HAP-1 (cell line): ENCODE data around the gene STX3.
"Not testable (repeated sequence)": the region's sequence is repeated elsewhere in the genome, so short reads cannot be mapped to it uniquely, and the experiment has no call there.

ENCODE experiments used
- DNase-seq, 2 experiments: peaks; one replicate each; pipeline ENCODE4 v3.0.0-alpha.2; 2016 to 2020; ENCODE audit warnings: low spot score in 2 of 2
- H3K27me3 ChIP-seq: fragments of 250-450 bp; sonication (Bioruptor Pico); 2 replicates; pipeline ENCODE4 v1.5.1; 2020; ENCODE audit warnings: low read depth, mild to moderate bottlenecking, moderate library complexity
- H3K36me3 ChIP-seq: fragments of 250-450 bp; sonication (Bioruptor Pico); replicated peaks from 2 replicates; pipeline ENCODE4 v1.5.1; 2020; ENCODE audit warnings: mild to moderate bottlenecking
- H3K4me1 ChIP-seq: fragments of 250-450 bp; sonication (Bioruptor Pico); 2 replicates; pipeline ENCODE4 v1.5.1; 2020; ENCODE audit warnings: mild to moderate bottlenecking
- H3K4me3 ChIP-seq: fragments of 250-450 bp; sonication (Bioruptor Pico); 2 replicates; pipeline ENCODE4 v1.5.1; 2020; ENCODE audit warnings: mild to moderate bottlenecking, moderate library complexity
- H3K9me3 ChIP-seq: fragments of 250-450 bp; sonication (Bioruptor Pico); 2 replicates; pipeline ENCODE4 v1.5.1; 2020; ENCODE audit warnings: mild to moderate bottlenecking, moderate library complexity
- in situ Hi-C: fragments of 300-500 bp; cut with MboI; formaldehyde crosslinking; loops from 3 replicates; pipeline ENCODE4 v1.14.3; 2020; ENCODE audit warnings: low sequenced_read_pairs, inconsistent platforms, mixed read lengths

The STX3 gene

DNA sequence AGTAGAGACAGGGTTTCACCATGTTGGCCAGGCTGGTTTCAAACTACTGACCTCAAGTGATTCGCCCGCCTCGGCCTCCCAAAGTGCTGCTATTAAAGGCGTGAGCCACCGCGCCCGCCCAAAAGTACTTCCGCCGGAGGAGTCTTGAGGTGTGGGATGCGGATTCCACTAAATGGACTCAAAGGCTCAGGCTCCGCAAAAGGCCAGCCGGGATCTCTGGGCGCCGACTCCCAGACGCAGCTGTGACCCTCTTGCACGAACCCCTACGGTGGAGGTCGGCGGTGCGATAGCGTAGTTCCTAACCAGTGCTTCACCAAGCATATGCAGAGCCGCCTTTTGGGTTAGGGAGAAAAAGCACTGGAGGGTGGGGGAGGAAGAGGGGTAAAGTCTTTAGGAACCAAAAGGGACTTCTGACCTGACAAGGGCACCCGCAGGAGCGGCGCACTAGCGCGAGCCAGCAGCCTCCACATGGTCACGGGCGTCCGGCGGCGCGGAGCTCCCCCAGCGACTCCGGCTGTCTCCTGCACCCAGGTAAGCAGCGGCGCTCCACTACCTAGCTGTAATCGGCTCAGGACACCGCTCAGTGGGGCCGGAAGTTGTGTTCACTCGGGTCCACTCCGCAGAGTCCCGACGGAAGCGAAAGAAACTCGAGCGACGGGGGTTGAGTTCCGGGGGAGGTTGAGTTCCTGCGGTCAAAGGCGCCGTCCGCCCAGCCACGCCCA is 55.2 kb downstream of the STX3 start, which contains the start of gene MRPL16:
Gene MRPL16 (minus strand): TSS at position 590 of the 722 bp plus-strand sequence. CDS start 120 bp downstream, at position 470.
- in situ Hi-C loops, result no loop called here
- peaks cover 37% of the 10 kb centered on the region for H3K36me3 ChIP-seq
- DNase-seq, result peak; percentile 78 to 94
- no peaks in the 10 kb centered on the region for H3K27me3 ChIP-seq
- H3K4me1 ChIP-seq, result peaks cover 31% of the 10 kb centered on the region
- peak within 1 kb of the TSS; percentile 89 for H3K4me3 ChIP-seq
- no peaks in the 10 kb centered on the region for H3K9me3 ChIP-seq

GRCh38 chr11:59810911-59811259 is 55.7 kb downstream of the STX3 start:
- in situ Hi-C loops, result no loop called here
- H3K4me1 ChIP-seq, result peaks cover 35% of the 10 kb centered on the region
- H3K9me3 ChIP-seq, result no peaks in the 10 kb centered on the region
- H3K4me3 ChIP-seq, result peak overlapping the region; percentile 89
- H3K27me3 ChIP-seq, result no peaks in the 10 kb centered on the region
- DNase-seq, result no peak
- peaks cover 32% of the 10 kb centered on the region for H3K36me3 ChIP-seq

- H3K4me1 ChIP-seq, result peaks cover 47% of the 10 kb centered on the region
- no peak overlapping the region for H3K4me3 ChIP-seq
- H3K9me3 ChIP-seq, result no peaks in the 10 kb centered on the region
- in situ Hi-C loops, result no loop called here
- no peak for DNase-seq
- H3K27me3 ChIP-seq, result no peaks in the 10 kb centered on the region
- H3K36me3 ChIP-seq, result peaks cover 18% of the 10 kb centered on the region
Observed at GRCh38 chr11:59812220-59812619, 57.0 kb downstream of the STX3 start.

- in situ Hi-C loops, result no loop called here
- Histone ChIP-seq H3K9me3 (no peaks in the 10 kb centered on the region), H3K4me1 (peaks cover 47% of the 10 kb centered on the region), H3K4me3 (no peak overlapping the region), H3K27me3 (no peaks in the 10 kb centered on the region), H3K36me3 (peaks cover 7% of the 10 kb centered on the region)
- no peak for DNase-seq
Observed at GRCh38 chr11:59813364-59813763, 58.2 kb downstream of the STX3 start.

DNA sequence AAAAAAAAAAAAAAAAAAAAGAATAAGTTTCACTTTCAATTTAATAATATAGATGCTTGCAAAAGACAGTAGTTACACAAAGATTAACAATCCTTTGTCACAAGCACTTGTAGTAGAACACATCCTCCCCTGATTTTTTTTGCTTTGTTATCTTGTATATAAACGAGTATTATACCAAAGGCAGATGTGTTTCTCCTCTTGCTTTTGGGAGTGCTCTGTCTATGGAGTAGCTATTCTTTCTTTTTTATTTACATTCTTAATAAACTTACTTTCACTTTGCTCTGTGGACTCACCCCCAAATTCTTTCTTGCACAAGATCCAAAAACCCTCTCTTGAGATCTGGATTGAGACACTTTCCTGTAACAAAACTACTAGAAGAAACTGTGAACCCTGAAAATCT is 58.8 kb downstream of the STX3 start:
- H3K36me3 ChIP-seq, result peaks cover under 1% of the 10 kb centered on the region; the same call in 1 of the 2 replicates
- no peaks in the 10 kb centered on the region for H3K27me3 ChIP-seq
- H3K4me1 ChIP-seq, result peaks cover 44% of the 10 kb centered on the region
- no peak overlapping the region for H3K4me3 ChIP-seq
- no peak for DNase-seq
- no peaks in the 10 kb centered on the region for H3K9me3 ChIP-seq
- in situ Hi-C loops, result no loop called here

DNA sequence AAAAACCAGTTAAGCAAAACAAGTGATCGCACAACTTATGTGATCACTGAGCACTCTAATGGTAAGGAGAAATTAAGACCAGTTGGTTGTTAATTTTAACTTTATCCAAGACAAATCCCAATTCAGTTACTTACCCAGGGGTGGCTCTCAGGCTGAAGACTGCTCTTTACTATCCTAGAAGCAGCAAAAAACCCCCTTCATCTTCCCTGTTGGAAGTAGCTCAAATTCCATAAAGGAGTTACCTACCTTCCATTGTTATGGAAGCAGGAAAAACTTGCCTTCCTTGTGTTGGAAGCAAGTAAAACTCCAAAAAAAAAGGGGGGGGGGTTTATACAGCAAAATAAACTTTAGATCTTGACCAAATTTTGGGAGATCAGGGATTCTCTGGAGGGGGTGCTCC is 60.6 kb downstream of the STX3 start:
- peak in 1 of 2 experiments; percentile 20 for DNase-seq
- no peaks in the 10 kb centered on the region for H3K36me3 ChIP-seq
- H3K27me3 ChIP-seq, result no peaks in the 10 kb centered on the region
- in situ Hi-C loops, result no loop called here
- peaks cover 36% of the 10 kb centered on the region for H3K4me1 ChIP-seq
- H3K4me3 ChIP-seq, result no peak overlapping the region
- no peaks in the 10 kb centered on the region for H3K9me3 ChIP-seq

DNA sequence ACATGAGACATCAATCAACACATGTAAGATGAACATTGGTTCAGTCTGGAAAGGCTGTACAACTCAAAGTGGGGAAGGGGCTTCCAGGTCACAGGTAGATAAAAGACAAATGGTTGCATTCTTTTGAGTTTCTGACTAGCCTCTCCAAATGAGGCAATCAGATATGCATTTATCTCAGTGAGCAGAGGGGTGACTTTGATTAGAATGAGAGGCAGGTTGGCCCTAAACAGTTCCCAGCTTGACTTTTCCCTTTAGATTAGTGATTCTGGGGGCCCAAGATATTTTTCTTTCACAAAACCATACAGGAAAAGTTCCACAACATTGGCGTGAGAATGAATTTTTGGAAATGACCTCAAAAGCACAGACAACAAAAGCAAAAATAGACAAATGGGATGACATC is 61.3 kb downstream of the STX3 start:
- H3K9me3 ChIP-seq, DNase-seq, H3K27me3 ChIP-seq, H3K36me3 ChIP-seq, H3K4me3 ChIP-seq, in situ Hi-C loops: not testable (repeated sequence)
- H3K4me1 ChIP-seq, result peaks cover 30% of the 10 kb centered on the region

- in situ Hi-C loops, result no loop called here
- H3K27me3 ChIP-seq, result no peaks in the 10 kb centered on the region
- peaks cover 38% of the 10 kb centered on the region for H3K4me1 ChIP-seq
- no peaks in the 10 kb centered on the region for H3K36me3 ChIP-seq
- DNase-seq, result no peak
- no peak overlapping the region for H3K4me3 ChIP-seq
- H3K9me3 ChIP-seq, result no peaks in the 10 kb centered on the region
Observed at GRCh38 chr11:59818572-59818971, 63.4 kb downstream of the STX3 start.

- H3K27me3 ChIP-seq, result no peaks in the 10 kb centered on the region
- H3K4me3 ChIP-seq, result no peak overlapping the region
- no peaks in the 10 kb centered on the region for H3K9me3 ChIP-seq
- peak; percentile 65 to 82 for DNase-seq
- in situ Hi-C loops, result loop anchor here (10.0 kb wide), 2 partner anchors 312 to 432 kb away; no protein-coding TSS in a partner anchor
- H3K36me3 ChIP-seq, result no peaks in the 10 kb centered on the region
- peaks cover 9% of the 10 kb centered on the region for H3K4me1 ChIP-seq
Observed at GRCh38 chr11:59822989-59823566, 67.9 kb downstream of the STX3 start.

- in situ Hi-C loops, result loop anchor here (10.0 kb wide), 2 partner anchors 305 to 425 kb away; no protein-coding TSS in a partner anchor
Observed at GRCh38 chr11:59829358-59829757, 74.2 kb downstream of the STX3 start.

DNA sequence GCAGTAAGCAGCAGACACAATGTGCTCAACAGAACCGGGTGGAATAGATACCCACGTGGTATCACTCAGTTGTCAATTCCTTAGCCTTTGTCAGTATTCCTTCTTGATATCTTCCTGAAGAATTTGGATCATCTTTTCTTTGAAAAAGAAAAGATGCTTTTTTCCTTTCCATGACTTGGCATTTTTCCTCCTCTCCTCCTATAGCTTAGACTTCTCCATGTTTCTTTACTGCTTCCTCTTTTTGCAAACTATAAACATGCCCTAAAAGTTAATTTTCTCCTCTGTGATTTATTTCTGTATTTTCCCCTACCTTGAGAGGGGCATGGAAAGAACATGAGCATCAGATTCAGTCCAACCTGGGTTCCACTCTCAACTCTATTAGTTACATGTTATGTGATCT is 78.4 kb downstream of the STX3 start:
- in situ Hi-C loops, result no loop called here
- H3K4me1 ChIP-seq, result no peaks in the 10 kb centered on the region

More at GRCh38 chr11:59829358-59829757, 74.2 kb downstream of the STX3 start:
- Histone ChIP-seq H3K36me3 (no peaks in the 10 kb centered on the region), H3K4me1 (no peaks in the 10 kb centered on the region), H3K9me3 (no peaks in the 10 kb centered on the region), H3K27me3 (no peaks in the 10 kb centered on the region), H3K4me3 (no peak overlapping the region)
- no peak for DNase-seq

DNA sequence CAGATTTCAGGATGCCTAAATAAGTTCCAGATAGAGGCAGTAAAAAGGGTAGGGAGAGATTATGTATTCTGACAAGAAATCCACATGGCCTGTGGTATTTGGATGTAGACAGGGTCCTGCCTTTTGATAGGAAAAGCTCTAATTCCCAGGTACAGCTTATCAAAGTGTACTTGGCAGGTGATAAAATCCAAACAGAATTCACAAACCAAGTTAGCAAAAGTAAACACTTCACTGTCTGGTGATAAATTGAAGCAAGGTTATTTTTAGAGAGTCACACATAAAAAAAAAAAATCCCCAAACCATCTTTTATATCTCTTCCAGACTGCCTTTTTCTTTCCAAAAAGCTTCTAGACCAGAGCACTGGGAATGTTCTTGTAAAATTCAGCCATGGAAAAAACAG is 84.4 kb downstream of the STX3 start:
- in situ Hi-C loops, result no loop called here
- Histone ChIP-seq H3K36me3 (no peaks in the 10 kb centered on the region), H3K9me3 (no peaks in the 10 kb centered on the region), H3K4me3 (no peak overlapping the region), H3K4me1 (peaks cover 6% of the 10 kb centered on the region), H3K27me3 (no peaks in the 10 kb centered on the region)
- DNase-seq, result no peak

More for the DNA sequence above, 78.4 kb downstream of the STX3 start:
- Histone ChIP-seq H3K9me3 (no peaks in the 10 kb centered on the region), H3K4me3 (no peak overlapping the region), H3K36me3 (no peaks in the 10 kb centered on the region), H3K27me3 (no peaks in the 10 kb centered on the region)
- DNase-seq, result no peak

DNA sequence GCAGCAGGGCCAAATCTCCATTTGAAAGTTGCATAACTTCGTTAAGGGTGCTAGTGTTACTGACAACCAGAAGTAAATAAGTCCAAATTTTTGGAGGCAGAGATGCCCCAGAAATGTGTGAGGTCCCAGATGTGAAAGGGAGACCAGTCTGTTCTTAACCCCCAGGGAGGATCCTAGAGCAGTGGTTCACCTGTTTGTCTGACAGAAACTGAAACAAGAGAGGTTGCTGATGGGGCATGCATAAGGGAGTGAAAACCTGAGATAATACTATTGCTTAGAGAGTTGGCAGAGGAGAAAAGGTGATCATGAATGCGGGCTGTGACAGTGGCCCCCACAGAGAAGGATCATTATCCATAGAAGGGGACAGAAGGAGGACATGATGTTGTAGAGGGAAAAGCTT is 86.3 kb downstream of the STX3 start:
- no peak for DNase-seq
- no peaks in the 10 kb centered on the region for H3K36me3 ChIP-seq
- H3K27me3 ChIP-seq, result no peaks in the 10 kb centered on the region
- no peaks in the 10 kb centered on the region for H3K9me3 ChIP-seq
- peaks cover 18% of the 10 kb centered on the region for H3K4me1 ChIP-seq
- in situ Hi-C loops, result no loop called here
- H3K4me3 ChIP-seq, result no peak overlapping the region

- no peak for DNase-seq
- peaks cover 26% of the 10 kb centered on the region for H3K4me1 ChIP-seq
- H3K36me3 ChIP-seq, result no peaks in the 10 kb centered on the region
- in situ Hi-C loops, result no loop called here
- H3K4me3 ChIP-seq, result no peak overlapping the region
- no peaks in the 10 kb centered on the region for H3K27me3 ChIP-seq
- no peaks in the 10 kb centered on the region for H3K9me3 ChIP-seq
Observed at GRCh38 chr11:59842316-59842715, 87.1 kb downstream of the STX3 start.
